Measurements from ENCODE around the gene RYR3. TPM values are rescaled to one million over a fixed set of nuclear protein-coding genes. Genes with fewer than 3 reads are reported as not detected.

Gene RYR3
- total RNA-seq, 4 donors from 2014 or later: 1.5 to 7.3 (median 1.9) TPM

DNA sequence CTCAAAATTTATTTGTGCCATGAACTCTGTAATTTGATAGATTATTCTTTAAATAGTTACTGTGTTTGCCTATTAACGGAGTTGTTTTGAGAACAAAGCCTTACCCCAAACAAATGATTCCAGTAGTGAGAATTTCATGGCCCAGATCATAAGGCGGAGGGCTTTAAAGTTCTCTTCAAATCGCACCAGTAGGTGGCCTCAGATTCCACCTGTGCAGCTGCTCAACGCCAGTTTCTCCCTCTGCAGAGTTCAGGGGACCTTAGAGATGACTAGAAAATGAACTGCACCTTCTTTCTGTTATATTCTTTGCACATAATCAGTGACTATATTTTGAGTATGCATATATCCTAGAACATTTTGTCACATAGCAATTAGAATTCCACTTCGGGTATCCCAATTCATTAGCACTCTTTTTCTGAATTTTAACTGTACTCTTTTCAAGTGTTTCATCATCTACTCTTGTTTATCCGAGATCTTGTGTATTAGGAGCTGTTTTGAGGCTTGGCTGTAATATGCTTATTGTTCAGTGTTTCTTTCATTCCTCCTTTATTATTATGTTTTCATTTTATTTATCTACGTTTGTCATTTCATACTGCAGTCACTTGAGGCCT, 425.0 kb downstream of the RYR3 start:
- TF ChIP-seq, protein P1, sequence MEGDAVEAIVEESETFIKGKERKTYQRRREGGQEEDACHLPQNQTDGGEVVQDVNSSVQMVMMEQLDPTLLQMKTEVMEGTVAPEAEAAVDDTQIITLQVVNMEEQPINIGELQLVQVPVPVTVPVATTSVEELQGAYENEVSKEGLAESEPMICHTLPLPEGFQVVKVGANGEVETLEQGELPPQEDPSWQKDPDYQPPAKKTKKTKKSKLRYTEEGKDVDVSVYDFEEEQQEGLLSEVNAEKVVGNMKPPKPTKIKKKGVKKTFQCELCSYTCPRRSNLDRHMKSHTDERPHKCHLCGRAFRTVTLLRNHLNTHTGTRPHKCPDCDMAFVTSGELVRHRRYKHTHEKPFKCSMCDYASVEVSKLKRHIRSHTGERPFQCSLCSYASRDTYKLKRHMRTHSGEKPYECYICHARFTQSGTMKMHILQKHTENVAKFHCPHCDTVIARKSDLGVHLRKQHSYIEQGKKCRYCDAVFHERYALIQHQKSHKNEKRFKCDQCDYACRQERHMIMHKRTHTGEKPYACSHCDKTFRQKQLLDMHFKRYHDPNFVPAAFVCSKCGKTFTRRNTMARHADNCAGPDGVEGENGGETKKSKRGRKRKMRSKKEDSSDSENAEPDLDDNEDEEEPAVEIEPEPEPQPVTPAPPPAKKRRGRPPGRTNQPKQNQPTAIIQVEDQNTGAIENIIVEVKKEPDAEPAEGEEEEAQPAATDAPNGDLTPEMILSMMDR (IDR thresholded peaks at IDR 0.05; ENCODE audit: low read depth): no peak

DNA sequence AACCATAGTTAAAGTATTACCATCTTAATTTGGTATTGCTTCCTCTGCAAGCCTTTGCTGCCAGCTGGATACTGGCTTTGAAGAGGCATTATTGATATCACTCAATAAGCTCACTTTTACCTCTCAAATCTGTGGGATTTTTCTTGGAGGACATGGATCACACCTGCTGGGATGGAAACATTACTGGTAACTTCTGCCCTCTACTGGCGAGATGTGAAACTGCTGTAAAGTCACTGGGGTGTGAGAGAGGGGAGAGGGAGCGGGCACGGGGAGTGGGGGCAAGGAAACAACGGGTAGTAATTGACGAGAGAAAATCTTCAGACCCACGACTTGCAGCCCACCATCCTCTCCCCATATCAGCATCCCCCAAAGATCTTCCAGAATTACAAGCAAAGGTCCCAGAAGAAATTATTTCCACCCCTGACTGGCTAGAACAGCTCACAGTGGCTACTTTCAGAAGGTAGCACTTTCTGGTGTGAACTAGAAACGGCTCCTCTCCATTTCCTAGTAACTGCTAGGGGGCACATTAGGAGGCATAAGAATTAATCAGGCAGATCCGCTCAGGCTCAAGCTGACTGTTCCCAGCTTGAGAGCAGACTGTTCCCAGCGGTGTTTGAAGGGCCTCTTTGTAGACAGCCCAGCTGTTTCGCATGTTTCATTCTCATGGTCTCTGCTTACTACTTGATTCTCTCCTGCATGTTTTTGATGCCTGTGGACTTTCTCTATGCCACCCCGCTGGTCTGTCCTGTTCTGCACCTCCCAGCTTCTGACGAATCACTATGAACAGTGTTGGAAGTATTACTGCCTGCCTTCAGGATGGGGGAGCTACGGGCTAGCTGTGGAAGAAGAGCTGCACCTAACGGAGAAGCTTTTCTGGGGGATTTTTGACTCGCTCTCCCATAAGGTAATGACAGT, 427.2 kb downstream of the RYR3 start:
- TF ChIP-seq, protein P1 (IDR thresholded peaks at IDR 0.05; ENCODE audit: low read depth): no peak

DNA sequence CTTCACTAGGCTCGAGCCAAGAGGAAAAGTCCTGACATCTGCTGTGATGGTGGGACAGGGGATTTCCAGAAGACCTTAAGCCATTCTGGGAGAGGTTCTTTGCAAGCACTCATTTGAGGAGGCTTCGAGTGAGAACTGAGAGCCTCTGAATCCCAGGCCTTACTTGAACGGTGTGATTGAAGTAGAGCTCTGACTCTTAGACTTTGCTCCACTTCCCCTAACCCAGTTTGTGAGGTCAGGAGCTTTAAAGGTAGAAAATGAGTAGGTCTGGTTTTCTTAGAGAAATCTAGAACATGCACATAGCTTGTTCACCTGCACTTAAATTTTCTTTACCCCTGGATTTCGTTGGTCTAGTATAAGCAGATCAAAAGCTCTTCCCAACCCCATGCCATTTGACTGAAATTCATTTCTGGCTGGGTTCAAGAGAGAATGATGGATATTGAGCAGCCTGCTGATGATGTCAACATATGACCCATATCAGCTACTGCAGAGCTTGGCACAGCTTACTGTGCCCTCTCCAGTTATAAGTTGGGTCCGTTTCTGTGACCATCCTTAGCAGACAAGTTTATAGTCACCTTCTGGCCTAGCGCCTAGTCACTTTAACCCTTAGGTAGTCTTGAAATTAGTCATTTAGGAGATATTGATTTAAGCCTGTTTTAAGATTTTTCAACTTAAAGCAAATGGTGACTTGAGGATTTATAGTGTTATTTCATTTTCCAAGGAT, 428.3 kb downstream of the RYR3 start:
- TF ChIP-seq, protein P1 (IDR thresholded peaks at IDR 0.05; ENCODE audit: low read depth): no peak

GRCh38 chr15:33742306-33742705, 431.5 kb downstream of the RYR3 start:
- TF ChIP-seq, protein P1 (IDR thresholded peaks at IDR 0.05; ENCODE audit: low read depth): no peak

GRCh38 chr15:33742800-33743199, 432.0 kb downstream of the RYR3 start:
- TF ChIP-seq, protein P1 (IDR thresholded peaks at IDR 0.05; ENCODE audit: low read depth): no peak

- TF ChIP-seq, protein P1 (IDR thresholded peaks at IDR 0.05; ENCODE audit: low read depth): no peak
These were observed 435.4 kb downstream of the RYR3 start for GRCh38 chr15:33746203-33746602.

DNA sequence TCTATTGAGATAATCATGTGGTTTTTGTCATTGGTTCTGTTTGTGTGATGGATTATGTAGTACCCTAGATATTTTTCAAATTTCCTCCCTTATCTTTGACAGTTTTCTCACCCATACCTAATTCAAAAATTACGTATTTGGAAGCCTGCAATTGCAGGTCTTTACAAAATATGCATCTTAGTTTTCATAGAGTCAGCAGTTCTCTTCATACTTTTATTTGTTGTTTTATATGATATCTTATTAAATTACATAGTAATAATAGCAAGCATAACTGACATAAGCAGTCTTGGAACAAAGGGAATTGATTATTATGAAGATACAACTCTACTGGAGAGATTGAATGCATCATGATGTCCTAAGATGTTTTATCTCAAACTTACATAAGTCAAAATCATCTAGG, 442.2 kb downstream of the RYR3 start:
- TF ChIP-seq, protein P1 (IDR thresholded peaks at IDR 0.05; ENCODE audit: low read depth): no peak
